B cell (primary cell): ENCODE results near the gene NDUFV3. TPM values are rescaled to one million over a fixed set of nuclear protein-coding genes. Genes with fewer than 3 reads are reported as not detected.
"Not testable (repeated sequence)": the region's sequence is repeated elsewhere in the genome, so short reads cannot be mapped to it uniquely, and the experiment has no call there.

Experiments
- ATAC-seq: fragments of 200-7000 bp; cut with Tn5 transposase; one replicate; pipeline ENCODE4 v1.10.0; 2021; ENCODE audit warnings: low read depth, mild to moderate bottlenecking, moderate number of reproducible peaks, moderate library complexity
- CTCF ChIA-PET: fragments of 350-600 bp; sonication (Branson Sonifier 250); formaldehyde crosslinking; loops from one replicate; lab custom pipeline; 2021; ENCODE audit warnings: antibody characterized with exemption, inconsistent platforms; lab: Charles Lee
- POLR2A ChIA-PET: fragments of 350-600 bp; sonication (Branson Sonifier 250); formaldehyde crosslinking; loops from one replicate; lab custom pipeline; 2021; ENCODE audit warnings: antibody characterized with exemption; lab: Charles Lee
- DNase-seq: peaks from one replicate; pipeline ENCODE4 v3.0.0; 2013
- H2AFZ ChIP-seq: 2 replicates; pipeline ENCODE4 v1.6.1; 2012; ENCODE audit warnings: mild to moderate bottlenecking, low read depth, low read length; ENCODE audit not compliant: insufficient read depth, poor library complexity, severe bottlenecking
- H3K27ac ChIP-seq, 2 donors: 1 replicate in 1 of 2; 2 replicates in 1 of 2; pipeline ENCODE4 v1.5.1; 2012 to 2013; ENCODE audit warnings: low read length in 2 of 2, mild to moderate bottlenecking in 2 of 2, moderate library complexity in 1 of 2
- H3K27me3 ChIP-seq, 4 experiments: fragments of 200-600 bp in 1 of 4; sonication (generic) in 1 of 4; replicated peaks in 1 of 4; 1 replicate in 2 of 4; 2 replicates in 2 of 4; pipeline versions ENCODE4 v1.6.1 to v1.7.0; 2013 to 2016; ENCODE audit warnings: low read length in 3 of 4, mild to moderate bottlenecking in 2 of 4, mixed read lengths in 1 of 4, moderate library complexity in 1 of 4; ENCODE audit not compliant: insufficient read depth in 4 of 4, control insufficient read depth in 3 of 4; ENCODE audit errors: control extremely low read depth in 1 of 4
- H3K36me3 ChIP-seq, 2 experiments: replicated peaks in 1 of 2; 1 replicate in 1 of 2; 2 replicates in 1 of 2; pipeline versions ENCODE4 v1.6.1 to v1.7.1; 2013; ENCODE audit warnings: low read length in 1 of 2; ENCODE audit not compliant: insufficient read depth in 2 of 2, control insufficient read depth in 1 of 2; ENCODE audit errors: control extremely low read depth in 1 of 2, extremely low read depth in 1 of 2
- H3K4me1 ChIP-seq, 2 donors: fragments of 200-600 bp in 1 of 2; sonication (generic) in 1 of 2; 1 replicate in 1 of 2; 2 replicates in 1 of 2; pipeline versions ENCODE4 v1.5.1 to v1.6.1; 2013 to 2017; ENCODE audit warnings: low read length in 2 of 2; ENCODE audit not compliant: control insufficient read depth in 2 of 2, insufficient read depth in 2 of 2
- H3K4me2 ChIP-seq: replicated peaks from 2 replicates; pipeline ENCODE3; 2012; ENCODE audit warnings: mild to moderate bottlenecking, low read depth, low read length; ENCODE audit not compliant: poor library complexity, severe bottlenecking
- H3K4me3 ChIP-seq, 5 experiments: fragments of 200-600 bp in 1 of 5; sonication (generic) in 1 of 5; 1 replicate in 3 of 5; 2 replicates in 2 of 5; pipeline versions ENCODE4 v1.5.1 to v1.7.0; 2011 to 2016; ENCODE audit warnings: low read length in 4 of 5, mild to moderate bottlenecking in 4 of 5, low read depth in 2 of 5, control low read depth in 1 of 5, moderate library complexity in 1 of 5; ENCODE audit not compliant: insufficient read depth in 1 of 5; ENCODE audit errors: control extremely low read depth in 1 of 5, extremely low read depth in 1 of 5
- H3K79me2 ChIP-seq: fragments of 200-600 bp; sonication (generic); one replicate; pipeline ENCODE4 v1.6.0; 2016; ENCODE audit warnings: low read length; ENCODE audit not compliant: control insufficient read depth, insufficient read depth
- H3K9ac ChIP-seq: fragments of 200-600 bp; sonication (generic); 2 replicates; pipeline ENCODE4 v1.6.1; 2017; ENCODE audit warnings: mild to moderate bottlenecking, low read length, moderate library complexity
- H3K9me3 ChIP-seq, 3 donors: one replicate each; pipeline versions ENCODE4 v1.6.1 to v1.7.1; 2013; ENCODE audit warnings: low read length in 2 of 3; ENCODE audit not compliant: control insufficient read depth in 2 of 3, insufficient read depth in 1 of 3; ENCODE audit errors: control extremely low read depth in 1 of 3
- H4K20me1 ChIP-seq: 2 replicates; pipeline ENCODE4 v1.6.0; 2012; ENCODE audit warnings: mild to moderate bottlenecking, low read length; ENCODE audit not compliant: insufficient read depth, control insufficient read depth, poor library complexity, severe bottlenecking
- H3K27ac Mint-ChIP-seq: one replicate; pipeline ENCODE4 v1.8.0; 2021; ENCODE audit warnings: mixed read lengths
- H3K27me3 Mint-ChIP-seq: one replicate; pipeline ENCODE4 v1.8.0; 2021; ENCODE audit warnings: mixed read lengths
- H3K4me1 Mint-ChIP-seq: one replicate; pipeline ENCODE4 v1.8.0; 2021; ENCODE audit warnings: mixed read lengths
- H3K4me3 Mint-ChIP-seq: one replicate; pipeline ENCODE4 v1.8.0; 2021; ENCODE audit warnings: mixed read lengths
- H3K9me3 Mint-ChIP-seq: one replicate; pipeline ENCODE4 v1.8.0; 2022; ENCODE audit warnings: mixed read lengths; ENCODE audit not compliant: insufficient read depth
- EZH2 ChIP-seq: IDR thresholded peaks from 2 replicates; pipeline ENCODE4 v1.6.1; 2012; ENCODE audit warnings: borderline replicate concordance, low read depth, mild to moderate bottlenecking, moderate library complexity, low read length; ENCODE audit not compliant: insufficient read depth, poor library complexity, severe bottlenecking
- WGBS: methylation state at CpG from one replicate; pipeline ENCODE4 v1.1.5; 2013; ENCODE audit warnings: missing lambda C conversion rate; ENCODE audit not compliant: insufficient coverage; 5-methylcytosine and 5-hydroxymethylcytosine counted together
- intact Hi-C: fragments of 100-400 bp; cut with micrococcal nuclease; formaldehyde crosslinking; loops from one replicate; pipeline ENCODE4 v1.10.0; 2022
- polyA plus RNA-seq: library from polyadenylated mRNA; depleted of rRNA; stranded (reverse); fragments of >200 nt; gene quantifications from 2 replicates; pipeline ENCODE4 v1.2.3, GENCODE V29; 2012
- total RNA-seq, 2 donors: library from RNA; stranded (reverse); fragments of 120-200 nt in 1 of 2; gene quantifications; 1 replicate in 1 of 2; 2 replicates in 1 of 2; pipeline versions ENCODE4 v1.2.3 to v1.2.4, GENCODE V29; 2013 to 2022
- TF ChIP-seq, protein P1 (sequence below): fragments of 200-600 bp; IDR thresholded peaks from one replicate; pipeline ENCODE4 v1.8.0; 2022; ENCODE audit warnings: antibody characterized with exemption, mild to moderate bottlenecking

Gene NDUFV3
- total and polyA plus RNA-seq, 2 donors (not counting 1 experiment from before 2014, with no cell fraction given): 14.0 to 29.7 TPM

DNA sequence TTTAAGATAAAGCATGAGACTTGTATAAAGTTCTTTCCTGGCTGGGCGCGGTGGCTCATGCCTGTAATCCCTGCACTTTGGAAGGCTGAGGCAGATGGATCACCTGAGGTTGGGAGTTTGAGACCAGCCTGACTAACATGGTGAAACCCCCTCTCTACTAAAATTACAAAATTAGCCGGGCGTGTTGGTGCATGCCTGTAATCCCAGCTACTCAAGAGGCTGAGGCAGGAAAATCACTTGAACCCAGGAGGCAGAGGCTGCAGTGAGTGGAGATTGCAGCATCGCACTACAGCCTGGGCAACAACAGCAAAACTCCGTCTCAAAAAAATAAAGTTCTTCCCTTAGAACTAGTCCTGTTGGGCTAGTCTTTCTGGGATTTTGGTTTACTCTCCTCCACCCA lies 18.8 kb downstream of the NDUFV3 start:
- ATAC-seq, H3K4me3 Mint-ChIP-seq, H3K4me1 Mint-ChIP-seq, H3K27ac Mint-ChIP-seq, H3K27me3 Mint-ChIP-seq, intact Hi-C loops, H4K20me1 ChIP-seq, POLR2A ChIA-PET, H3K9me3 ChIP-seq, H3K27me3 ChIP-seq, H3K4me2 ChIP-seq, H3K79me2 ChIP-seq, H3K9me3 Mint-ChIP-seq, CTCF ChIA-PET, H2AFZ ChIP-seq, DNase-seq, H3K4me3 ChIP-seq, H3K27ac ChIP-seq, H3K4me1 ChIP-seq, H3K9ac ChIP-seq: not testable (repeated sequence)
- WGBS: 90% methylated on average over 2 of the region's 6 CpGs
- H3K36me3 ChIP-seq: peaks cover 7 to 18% of the 10 kb centered on the region in 2 experiments

DNA sequence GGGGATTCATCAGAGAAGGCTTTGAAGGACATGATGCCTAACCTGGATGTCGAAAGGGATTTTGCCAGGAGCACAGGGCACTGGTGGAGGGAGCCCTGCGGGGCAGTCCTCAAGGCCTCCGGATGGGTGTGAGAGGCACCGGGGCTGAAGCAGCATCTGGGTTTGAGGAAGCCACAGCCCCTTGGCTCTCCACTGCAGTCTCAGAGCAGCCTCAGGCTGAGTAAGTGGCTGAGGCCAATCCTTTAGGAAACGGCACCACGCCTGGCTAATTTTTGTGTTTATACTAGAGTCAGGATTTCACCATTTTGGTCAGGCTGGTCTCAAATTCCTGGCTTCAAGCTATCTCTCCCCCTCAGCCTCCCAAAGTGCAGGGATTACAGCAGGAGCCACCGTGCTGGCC lies 20.4 kb downstream of the NDUFV3 start:
- ATAC-seq (no peak), DNase-seq (no peak)
- no peaks in the 10 kb centered on the region for H3K4me1 ChIP-seq
- ChIA-PET CTCF (no interaction called here), POLR2A (no interaction called here)
- H3K9me3 ChIP-seq: no peaks in the 10 kb centered on the region
- no peak overlapping the region for H3K27ac Mint-ChIP-seq
- peaks cover 7 to 18% of the 10 kb centered on the region in 2 experiments for H3K36me3 ChIP-seq
- no peaks in the 10 kb centered on the region for H3K4me1 Mint-ChIP-seq
- no peaks in the 10 kb centered on the region for H3K9me3 Mint-ChIP-seq
- no peaks in the 10 kb centered on the region for H3K27me3 ChIP-seq
- no peak overlapping the region for H3K4me3 ChIP-seq
- H3K79me2 ChIP-seq: no peaks in the 10 kb centered on the region
- no peaks in the 10 kb centered on the region for H4K20me1 ChIP-seq
- TF ChIP-seq, protein P1, sequence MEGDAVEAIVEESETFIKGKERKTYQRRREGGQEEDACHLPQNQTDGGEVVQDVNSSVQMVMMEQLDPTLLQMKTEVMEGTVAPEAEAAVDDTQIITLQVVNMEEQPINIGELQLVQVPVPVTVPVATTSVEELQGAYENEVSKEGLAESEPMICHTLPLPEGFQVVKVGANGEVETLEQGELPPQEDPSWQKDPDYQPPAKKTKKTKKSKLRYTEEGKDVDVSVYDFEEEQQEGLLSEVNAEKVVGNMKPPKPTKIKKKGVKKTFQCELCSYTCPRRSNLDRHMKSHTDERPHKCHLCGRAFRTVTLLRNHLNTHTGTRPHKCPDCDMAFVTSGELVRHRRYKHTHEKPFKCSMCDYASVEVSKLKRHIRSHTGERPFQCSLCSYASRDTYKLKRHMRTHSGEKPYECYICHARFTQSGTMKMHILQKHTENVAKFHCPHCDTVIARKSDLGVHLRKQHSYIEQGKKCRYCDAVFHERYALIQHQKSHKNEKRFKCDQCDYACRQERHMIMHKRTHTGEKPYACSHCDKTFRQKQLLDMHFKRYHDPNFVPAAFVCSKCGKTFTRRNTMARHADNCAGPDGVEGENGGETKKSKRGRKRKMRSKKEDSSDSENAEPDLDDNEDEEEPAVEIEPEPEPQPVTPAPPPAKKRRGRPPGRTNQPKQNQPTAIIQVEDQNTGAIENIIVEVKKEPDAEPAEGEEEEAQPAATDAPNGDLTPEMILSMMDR: no peak
- TF ChIP-seq EZH2: no peak
- WGBS: 80% methylated on average over 6 of the region's 7 CpGs
- H3K27me3 Mint-ChIP-seq: no peaks in the 10 kb centered on the region
- no peak overlapping the region for H3K9ac ChIP-seq
- H3K27ac ChIP-seq: no peak overlapping the region
- H3K4me2 ChIP-seq: no peak overlapping the region
- intact Hi-C loops: no loop called here
- no peak overlapping the region for H2AFZ ChIP-seq
- H3K4me3 Mint-ChIP-seq: no peak overlapping the region
